HG02973 (cell line): Measurements from ENCODE around the gene IARS1.

Experiments used
- ATAC-seq: cut with Tn5 transposase; IDR thresholded peaks from one replicate; pipeline ENCODE4 v1.9.1; 2021; ENCODE audit warnings: moderate library complexity; ENCODE audit not compliant: unreplicated experiment

The IARS1 gene

GRCh38 chr9:92247296-92247695, 46.2 kb downstream of the IARS1 start:
- ATAC-seq, result no peak

- no peak for ATAC-seq
Measured at GRCh38 chr9:92245005-92245797, 48.3 kb downstream of the IARS1 start.
